ENCODE data around the gene SLC41A3.

The SLC41A3 gene

DNA sequence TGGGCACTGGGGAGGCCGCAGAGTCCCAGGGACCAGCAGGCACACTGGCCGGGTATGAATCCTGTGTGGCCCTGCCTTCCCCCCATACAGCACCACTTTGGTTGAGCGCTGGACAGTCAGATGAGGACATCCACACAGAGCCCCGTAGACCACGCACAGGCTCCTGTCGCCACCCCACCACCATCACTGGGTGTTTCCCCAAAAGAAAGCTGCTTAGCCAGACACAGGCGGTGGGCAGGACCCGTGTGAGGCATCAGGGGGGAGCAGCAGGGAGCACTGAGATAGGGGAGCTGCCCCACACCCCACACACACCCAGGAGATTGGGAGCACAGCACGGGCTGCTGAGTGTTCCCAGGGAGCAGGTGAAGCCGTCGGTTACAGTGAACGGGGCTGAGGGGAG, 42.4 kb upstream of the SLC41A3 start:
- no peak overlapping the region for H3K4me3 ChIP-seq (ENCODE audit: low read depth, low read length)
- no peak for TF ChIP-seq CTCF (conservative IDR thresholded peaks at IDR 0.05; ENCODE audit: low read depth, low read length)
- DNase-seq (ENCODE audit: low read depth), result no peak

- no peak overlapping the region for H3K4me3 ChIP-seq (ENCODE audit: low read depth, low read length)
- no peak for TF ChIP-seq CTCF (conservative IDR thresholded peaks at IDR 0.05; ENCODE audit: low read depth, low read length)
- DNase-seq (ENCODE audit: low read depth), result no peak
These were observed 41.9 kb upstream of the SLC41A3 start for GRCh38 chr3:126125781-126126251.

DNA sequence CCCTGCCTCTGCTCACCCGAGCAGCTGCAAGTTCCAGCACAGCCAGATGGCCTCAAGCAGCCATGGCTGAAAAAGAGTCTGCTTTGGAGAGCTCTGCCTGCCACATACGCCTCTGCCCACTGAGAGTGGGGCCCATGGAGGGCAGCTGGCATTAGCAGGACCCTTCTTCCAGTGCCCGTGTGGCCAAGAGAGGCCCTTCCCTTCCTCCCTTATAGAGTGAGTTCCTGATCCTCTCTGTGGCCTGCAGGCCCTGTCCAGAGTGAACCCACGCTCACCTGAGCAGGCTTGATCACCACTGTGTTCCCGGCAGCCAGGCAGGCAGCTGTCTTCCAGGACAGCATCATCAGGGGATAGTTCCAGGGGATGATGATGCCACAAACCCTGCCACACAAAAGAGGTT, 41.4 kb upstream of the SLC41A3 start:
- DNase-seq (ENCODE audit: low read depth), result no peak
- TF ChIP-seq CTCF (conservative IDR thresholded peaks at IDR 0.05; ENCODE audit: low read depth, low read length), result no peak

GRCh38 chr3:126124896-126125295, 41.0 kb upstream of the SLC41A3 start:
- H3K4me3 ChIP-seq (ENCODE audit: low read depth, low read length), result no peak overlapping the region
- no peak for DNase-seq (ENCODE audit: low read depth)
- no peak for TF ChIP-seq CTCF (conservative IDR thresholded peaks at IDR 0.05; ENCODE audit: low read depth, low read length)

More for the DNA sequence above, 41.4 kb upstream of the SLC41A3 start:
- H3K4me3 ChIP-seq (ENCODE audit: low read depth, low read length), result no peak overlapping the region

- DNase-seq (ENCODE audit: low read depth), result no peak
- TF ChIP-seq CTCF (conservative IDR thresholded peaks at IDR 0.05; ENCODE audit: low read depth, low read length), result no peak
- no peak overlapping the region for H3K4me3 ChIP-seq (ENCODE audit: low read depth, low read length)
These were observed 40.4 kb upstream of the SLC41A3 start for GRCh38 chr3:126124148-126124868.

- no peak overlapping the region for H3K4me3 ChIP-seq (ENCODE audit: low read depth, low read length)
- no peak for DNase-seq (ENCODE audit: low read depth)
- TF ChIP-seq CTCF (conservative IDR thresholded peaks at IDR 0.05; ENCODE audit: low read depth, low read length), result no peak
These were observed 37.7 kb upstream of the SLC41A3 start for GRCh38 chr3:126121632-126122031.

GRCh38 chr3:126121074-126121473, 37.1 kb upstream of the SLC41A3 start:
- no peak for DNase-seq (ENCODE audit: low read depth)
- no peak for TF ChIP-seq CTCF (conservative IDR thresholded peaks at IDR 0.05; ENCODE audit: low read depth, low read length)
- no peak overlapping the region for H3K4me3 ChIP-seq (ENCODE audit: low read depth, low read length)

All from choroid plexus epithelial cell (primary cell).